ENCODE results near the gene OR13C5. TPM values are rescaled to one million over a fixed set of nuclear protein-coding genes. Genes with fewer than 3 reads are reported as not detected.

Gene OR13C5
- polyA plus RNA-seq, 1 donor from 2014 or later = not detected

DNA sequence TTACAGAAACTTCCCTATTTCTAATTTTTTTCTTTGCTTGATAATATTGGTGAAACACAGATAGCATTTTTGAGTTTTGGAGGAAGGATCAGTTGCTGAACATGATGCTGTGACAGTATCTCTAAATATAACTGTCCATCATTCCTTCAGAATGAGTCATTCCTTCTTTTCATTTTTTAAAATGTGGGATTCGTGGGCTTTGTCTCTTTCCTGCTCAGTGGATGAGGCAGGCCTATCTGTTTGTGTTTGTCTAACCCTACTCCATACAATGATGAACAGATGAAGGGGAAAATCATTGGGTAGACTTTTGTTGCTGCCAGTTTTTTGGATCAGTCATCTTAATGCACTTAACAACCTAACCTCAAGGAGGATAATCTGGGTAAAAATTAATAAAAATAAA is 46.0 kb downstream of the OR13C5 start:
- Histone ChIP-seq H4K20me1 (ENCODE audit: insufficient read depth) (no peaks in the 10 kb centered on the region), H3K9me3 (ENCODE audit: low read length) (no peaks in the 10 kb centered on the region), H3K36me3 (ENCODE audit: insufficient read depth, low read length) (no peaks in the 10 kb centered on the region), H3K4me3 (ENCODE audit: low read length) (no peak overlapping the region), H3F3A (ENCODE audit: insufficient read depth, low read length, poor library complexity, severe bottlenecking) (no peaks in the 10 kb centered on the region), H3K27ac (ENCODE audit: low read length) (no peak overlapping the region), H3K27me3 (ENCODE audit: insufficient read depth, low read depth, low read length) (no peaks in the 10 kb centered on the region), H2AFZ (ENCODE audit: low read depth, low read length) (no peak overlapping the region), H3K9me2 (ENCODE audit: insufficient read depth, low read length) (no peaks in the 10 kb centered on the region), H3K79me2 (replicated peaks; ENCODE audit: insufficient read depth, low read length) (no peaks in the 10 kb centered on the region), H3K4me2 (ENCODE audit: low read length) (no peak overlapping the region), H3K9ac (ENCODE audit: low read length) (no peak overlapping the region)
- TF ChIP-seq EZH2 (IDR thresholded peaks at IDR 0.05; ENCODE audit: borderline replicate concordance, insufficient read depth, low read length, poor library complexity, severe bottlenecking) = no peak
- TF ChIP-seq TAF1 (IDR thresholded peaks at IDR 0.05; ENCODE audit: low read depth) = no peak
- no peak for TF ChIP-seq EP300 (conservative IDR thresholded peaks at IDR 0.05; ENCODE audit: poor library complexity, severe bottlenecking)
- TF ChIP-seq SMC3 (conservative IDR thresholded peaks at IDR 0.05; ENCODE audit: poor library complexity) = no peak
- no peak for TF ChIP-seq RAD21 (conservative IDR thresholded peaks at IDR 0.05)
- TF ChIP-seq, protein P1, sequence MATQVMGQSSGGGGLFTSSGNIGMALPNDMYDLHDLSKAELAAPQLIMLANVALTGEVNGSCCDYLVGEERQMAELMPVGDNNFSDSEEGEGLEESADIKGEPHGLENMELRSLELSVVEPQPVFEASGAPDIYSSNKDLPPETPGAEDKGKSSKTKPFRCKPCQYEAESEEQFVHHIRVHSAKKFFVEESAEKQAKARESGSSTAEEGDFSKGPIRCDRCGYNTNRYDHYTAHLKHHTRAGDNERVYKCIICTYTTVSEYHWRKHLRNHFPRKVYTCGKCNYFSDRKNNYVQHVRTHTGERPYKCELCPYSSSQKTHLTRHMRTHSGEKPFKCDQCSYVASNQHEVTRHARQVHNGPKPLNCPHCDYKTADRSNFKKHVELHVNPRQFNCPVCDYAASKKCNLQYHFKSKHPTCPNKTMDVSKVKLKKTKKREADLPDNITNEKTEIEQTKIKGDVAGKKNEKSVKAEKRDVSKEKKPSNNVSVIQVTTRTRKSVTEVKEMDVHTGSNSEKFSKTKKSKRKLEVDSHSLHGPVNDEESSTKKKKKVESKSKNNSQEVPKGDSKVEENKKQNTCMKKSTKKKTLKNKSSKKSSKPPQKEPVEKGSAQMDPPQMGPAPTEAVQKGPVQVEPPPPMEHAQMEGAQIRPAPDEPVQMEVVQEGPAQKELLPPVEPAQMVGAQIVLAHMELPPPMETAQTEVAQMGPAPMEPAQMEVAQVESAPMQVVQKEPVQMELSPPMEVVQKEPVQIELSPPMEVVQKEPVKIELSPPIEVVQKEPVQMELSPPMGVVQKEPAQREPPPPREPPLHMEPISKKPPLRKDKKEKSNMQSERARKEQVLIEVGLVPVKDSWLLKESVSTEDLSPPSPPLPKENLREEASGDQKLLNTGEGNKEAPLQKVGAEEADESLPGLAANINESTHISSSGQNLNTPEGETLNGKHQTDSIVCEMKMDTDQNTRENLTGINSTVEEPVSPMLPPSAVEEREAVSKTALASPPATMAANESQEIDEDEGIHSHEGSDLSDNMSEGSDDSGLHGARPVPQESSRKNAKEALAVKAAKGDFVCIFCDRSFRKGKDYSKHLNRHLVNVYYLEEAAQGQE (IDR thresholded peaks at IDR 0.05; ENCODE audit: borderline replicate concordance) = no peak
- TF ChIP-seq, protein P2, sequence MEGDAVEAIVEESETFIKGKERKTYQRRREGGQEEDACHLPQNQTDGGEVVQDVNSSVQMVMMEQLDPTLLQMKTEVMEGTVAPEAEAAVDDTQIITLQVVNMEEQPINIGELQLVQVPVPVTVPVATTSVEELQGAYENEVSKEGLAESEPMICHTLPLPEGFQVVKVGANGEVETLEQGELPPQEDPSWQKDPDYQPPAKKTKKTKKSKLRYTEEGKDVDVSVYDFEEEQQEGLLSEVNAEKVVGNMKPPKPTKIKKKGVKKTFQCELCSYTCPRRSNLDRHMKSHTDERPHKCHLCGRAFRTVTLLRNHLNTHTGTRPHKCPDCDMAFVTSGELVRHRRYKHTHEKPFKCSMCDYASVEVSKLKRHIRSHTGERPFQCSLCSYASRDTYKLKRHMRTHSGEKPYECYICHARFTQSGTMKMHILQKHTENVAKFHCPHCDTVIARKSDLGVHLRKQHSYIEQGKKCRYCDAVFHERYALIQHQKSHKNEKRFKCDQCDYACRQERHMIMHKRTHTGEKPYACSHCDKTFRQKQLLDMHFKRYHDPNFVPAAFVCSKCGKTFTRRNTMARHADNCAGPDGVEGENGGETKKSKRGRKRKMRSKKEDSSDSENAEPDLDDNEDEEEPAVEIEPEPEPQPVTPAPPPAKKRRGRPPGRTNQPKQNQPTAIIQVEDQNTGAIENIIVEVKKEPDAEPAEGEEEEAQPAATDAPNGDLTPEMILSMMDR (IDR thresholded peaks at IDR 0.05; ENCODE audit: poor library complexity, severe bottlenecking) = no peak

Other genes starting within 250 kb of the OR13C5 start
- not detected in 2 replicates for gene OR13F1, start 95.2 kb downstream of the OR13C5 start, polyA plus RNA-seq
- not detected in 2 replicates for gene OR13C4, start 72.2 kb downstream of the OR13C5 start, polyA plus RNA-seq
- not detected in 2 replicates for gene OR13C3, start 62.6 kb downstream of the OR13C5 start, polyA plus RNA-seq
- gene OR13C8, start 30.2 kb downstream of the OR13C5 start, polyA plus RNA-seq = not detected in 2 replicates
- not detected in 2 replicates for gene OR13C2, start 6.2 kb upstream of the OR13C5 start, polyA plus RNA-seq
- gene OR13C9, start 18.8 kb upstream of the OR13C5 start, polyA plus RNA-seq = not detected in 2 replicates
- not detected in 2 replicates for gene OR13D1, start 95.1 kb upstream of the OR13C5 start, polyA plus RNA-seq
- gene NIPSNAP3A, start 148.3 kb upstream of the OR13C5 start, polyA plus RNA-seq = 51.9 and 52.3 TPM in 2 replicates
- 0.35 and 2.2 TPM in 2 replicates for gene NIPSNAP3B, start 164.7 kb upstream of the OR13C5 start, polyA plus RNA-seq

Data from neural cell (in vitro differentiated cells).